GM12892 (cell line): Measurements from ENCODE around the gene LRMDA.

Experiments used
- POLR2A ChIP-seq: IDR thresholded peaks from 2 replicates; pipeline ENCODE4 v1.6.1; 2011; ENCODE audit warnings: low read depth, low read length, control low read depth
- POLR2AphosphoS5 ChIP-seq: IDR thresholded peaks from 2 replicates; pipeline ENCODE4 v1.6.1; 2011; ENCODE audit warnings: low read depth, low read length, control low read depth
- TAF1 ChIP-seq: IDR thresholded peaks from 2 replicates; pipeline ENCODE4 v1.6.1; 2011; ENCODE audit warnings: low read depth, mild to moderate bottlenecking, control low read depth, low read length, borderline replicate concordance

- TF ChIP-seq POLR2A (no peak), POLR2AphosphoS5 (no peak), TAF1 (no peak)
Measured at GRCh38 chr10:76461024-76461423, 1029.6 kb downstream of the LRMDA start.
